Stimulated activated CD8-positive, alpha-beta memory T cell treated with anti-CD3 and anti-CD28 coated beads, Interleukin-15, amount 100 ng/mL, for 24 hours (primary cell): ENCODE measurements around the gene A2ML1.
"Not testable (repeated sequence)": the region's sequence is repeated elsewhere in the genome, so short reads cannot be mapped to it uniquely, and the experiment has no call there.

Experiments
- DNase-seq: peaks from one replicate; pipeline ENCODE4 v3.0.0-alpha.2; 2020; ENCODE audit warnings: low read depth

The A2ML1 gene

GRCh38 chr12:8855891-8856290 is 33.5 kb downstream of the A2ML1 start:
- DNase-seq: no peak

GRCh38 chr12:8859448-8859847 is 37.0 kb downstream of the A2ML1 start:
- not testable (repeated sequence) for DNase-seq

GRCh38 chr12:8860165-8860961 is 37.9 kb downstream of the A2ML1 start:
- DNase-seq: no peak

- no peak for DNase-seq
Measured at GRCh38 chr12:8866429-8866828, 44.0 kb downstream of the A2ML1 start.

- no peak for DNase-seq
Measured at GRCh38 chr12:8867009-8867408, 44.6 kb downstream of the A2ML1 start.

GRCh38 chr12:8867786-8868185 is 45.4 kb downstream of the A2ML1 start:
- no peak for DNase-seq

GRCh38 chr12:8870586-8870985 is 48.2 kb downstream of the A2ML1 start:
- no peak for DNase-seq

- no peak for DNase-seq
Measured at GRCh38 chr12:8871068-8871467, 48.6 kb downstream of the A2ML1 start.

- no peak for DNase-seq
Measured at GRCh38 chr12:8876887-8877286, 54.5 kb downstream of the A2ML1 start.

GRCh38 chr12:8886502-8887284 is 64.3 kb downstream of the A2ML1 start:
- DNase-seq: no peak

GRCh38 chr12:8887285-8887715 is 64.9 kb downstream of the A2ML1 start:
- no peak for DNase-seq

GRCh38 chr12:8890313-8891085 is 68.1 kb downstream of the A2ML1 start:
- no peak for DNase-seq

GRCh38 chr12:8891976-8892375 is 69.6 kb downstream of the A2ML1 start:
- no peak for DNase-seq

- DNase-seq: no peak
Measured at GRCh38 chr12:8894378-8894777, 72.0 kb downstream of the A2ML1 start.

GRCh38 chr12:8894986-8895385 is 72.6 kb downstream of the A2ML1 start:
- no peak for DNase-seq

GRCh38 chr12:8897081-8897480 is 74.7 kb downstream of the A2ML1 start:
- no peak for DNase-seq

- DNase-seq: no peak
Measured at GRCh38 chr12:8899830-8900229, 77.4 kb downstream of the A2ML1 start.

- DNase-seq: not testable (repeated sequence)
Measured at GRCh38 chr12:8902703-8903102, 80.3 kb downstream of the A2ML1 start.

- no peak for DNase-seq
Measured at GRCh38 chr12:8903646-8904045, 81.2 kb downstream of the A2ML1 start.

GRCh38 chr12:8904665-8905064 is 82.2 kb downstream of the A2ML1 start:
- DNase-seq: no peak

- no peak for DNase-seq
Measured at GRCh38 chr12:8905546-8905945, 83.1 kb downstream of the A2ML1 start.
